GM12891 (cell line): ENCODE data around the gene STAT4.
A peak's percentile ranks its signal among the peaks of the same experiment; 100 is the strongest.

Experiments
- POLR2A ChIP-seq: IDR thresholded peaks from 2 replicates; pipeline ENCODE4 v1.6.1; 2011; ENCODE audit warnings: low read depth, low read length, control low read depth
- POLR2AphosphoS5 ChIP-seq: IDR thresholded peaks from 2 replicates; pipeline ENCODE4 v1.6.1; 2011; ENCODE audit warnings: low read depth, low read length, control low read depth
- SPI1 ChIP-seq: IDR thresholded peaks from 2 replicates; pipeline ENCODE4 v1.6.1; 2011; ENCODE audit warnings: low read depth, low read length, control low read depth
- TAF1 ChIP-seq: IDR thresholded peaks from 2 replicates; pipeline ENCODE4 v1.6.1; 2011; ENCODE audit warnings: low read depth, low read length, control low read depth

DNA sequence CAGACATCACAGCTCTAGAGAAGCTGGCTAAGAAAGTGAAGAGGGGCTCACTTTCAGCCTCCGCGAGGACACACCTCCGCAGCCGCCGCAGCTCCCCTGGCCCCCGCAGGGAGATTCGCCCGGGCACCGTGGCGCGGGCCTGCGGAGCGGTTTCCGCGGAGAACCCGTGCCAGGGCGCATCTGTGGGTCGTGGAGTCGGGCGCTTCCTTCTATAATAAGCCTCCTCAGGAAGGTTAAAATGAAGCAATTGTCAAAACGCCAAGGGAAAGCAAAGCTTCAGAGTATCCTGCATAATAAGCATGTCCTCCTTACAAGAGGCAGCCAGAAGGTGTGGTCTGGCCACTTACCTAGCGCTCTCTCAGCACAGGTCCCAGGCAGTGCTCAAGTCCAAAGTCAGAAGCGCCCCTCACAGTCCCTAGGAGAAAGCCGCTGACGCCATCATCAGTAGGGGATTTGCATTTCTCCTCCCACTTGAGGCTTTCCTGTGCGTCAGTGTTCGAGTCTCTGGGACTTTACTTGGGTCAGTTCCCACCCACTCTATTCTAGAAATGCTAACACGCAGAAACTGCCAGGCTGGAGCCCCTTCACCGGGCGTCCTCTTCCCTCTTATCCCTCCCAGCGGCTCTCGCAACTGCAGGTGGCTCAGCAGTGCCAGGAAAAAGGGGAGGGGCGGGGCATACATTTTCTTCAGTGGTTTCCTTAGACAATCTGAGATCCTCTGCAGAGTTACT is at the start of gene STAT4:
- TF ChIP-seq POLR2AphosphoS5 (peak; percentile 77), SPI1 (no peak), TAF1 (peak; percentile 66; the same call in 1 of the 2 replicates), POLR2A (peak; percentile 80)
